Colonic mucosa (tissue), 4 donors: ENCODE results near the gene TMEM183A. TPM values are rescaled to one million over a fixed set of nuclear protein-coding genes. Genes with fewer than 3 reads are reported as not detected.
A peak's percentile ranks its signal among the peaks of the same experiment; 100 is the strongest.

ENCODE experiments used
- DNase-seq: peaks from one replicate; pipeline ENCODE4 v3.0.0-alpha.2; 2020
- H3K27ac ChIP-seq: fragments of 200-600 bp; one replicate; pipeline ENCODE4 v1.8.0; 2021
- H3K27me3 ChIP-seq: fragments of 200-600 bp; one replicate; pipeline ENCODE4 v1.8.0; 2021
- H3K36me3 ChIP-seq: fragments of 200-600 bp; one replicate; pipeline ENCODE4 v1.8.0; 2021
- H3K4me1 ChIP-seq: fragments of 200-600 bp; one replicate; pipeline ENCODE4 v1.8.0; 2021; ENCODE audit warnings: mild to moderate bottlenecking
- H3K4me3 ChIP-seq: fragments of 200-600 bp; one replicate; pipeline ENCODE4 v1.8.0; 2021
- H3K9ac ChIP-seq, 2 donors: one replicate each; pipeline ENCODE4 v1.7.0; 2013; ENCODE audit warnings: control low read depth in 2 of 2, low read depth in 2 of 2, low read length in 2 of 2
- H3K9me3 ChIP-seq: fragments of 200-600 bp; one replicate; pipeline ENCODE4 v1.8.0; 2021
- CTCF ChIP-seq: fragments of 200-600 bp; IDR thresholded peaks from one replicate; pipeline ENCODE4 v1.8.0; 2022; ENCODE audit warnings: antibody characterized with exemption, mild to moderate bottlenecking
- intact Hi-C: fragments of 100-400 bp; cut with DNase I; formaldehyde crosslinking; loops from one replicate; pipeline ENCODE4 v1.14.1; 2022
- total RNA-seq, 2 donors: library from RNA; stranded (reverse); fragmentation: NEBNext Ultra II Directional in 1 of 2; extraction: Animal tissue kit (Norgen Biotek cat#: 25700) in 1 of 2; gene quantifications; one replicate each; pipeline ENCODE4 v1.2.1, GENCODE V29; 2021
- donor health status: healthy.
- donor health status: DM: no; HTN: no; CAD: no.
- donor health status: DM: no; HTN: no; CAD: no.

Gene TMEM183A
- total RNA-seq, 2 donors from 2014 or later = 117 to 134 TPM

GRCh38 chr1:203025686-203026030, 18.5 kb downstream of the TMEM183A start:
- H3K9me3 ChIP-seq = no peaks in the 10 kb centered on the region
- peaks cover 6% of the 10 kb centered on the region for H3K36me3 ChIP-seq
- H3K9ac ChIP-seq = no peak overlapping the region
- no peak for TF ChIP-seq CTCF
- intact Hi-C loops = no loop called here
- DNase-seq = no peak
- no peak overlapping the region for H3K4me3 ChIP-seq
- peaks cover 12% of the 10 kb centered on the region for H3K27me3 ChIP-seq
- H3K27ac ChIP-seq = no peak overlapping the region
- peaks cover 6% of the 10 kb centered on the region for H3K4me1 ChIP-seq

GRCh38 chr1:203026031-203026665, 19.0 kb downstream of the TMEM183A start, which contains the start of gene PPFIA4:
TSS of gene PPFIA4 (plus strand) at chr1:203026491. CDS start at chr1:203039009, 12,518 bp downstream.
- H3K27me3 ChIP-seq = peaks cover 12% of the 10 kb centered on the region
- intact Hi-C loops = no loop called here
- peaks cover 6% of the 10 kb centered on the region for H3K4me1 ChIP-seq
- peak within 1 kb of the TSS; percentile 44 to 46 for H3K9ac ChIP-seq
- peak; percentile 85 for DNase-seq
- H3K9me3 ChIP-seq = no peaks in the 10 kb centered on the region
- no peak within 1 kb of the TSS for H3K27ac ChIP-seq
- TF ChIP-seq CTCF = no peak
- H3K4me3 ChIP-seq = peak within 1 kb of the TSS; percentile 68
- peaks cover 6% of the 10 kb centered on the region for H3K36me3 ChIP-seq

- Histone ChIP-seq H3K4me3 (peak overlapping the region; percentile 68), H3K9me3 (no peaks in the 10 kb centered on the region), H3K36me3 (peaks cover 2% of the 10 kb centered on the region), H3K4me1 (peaks cover 6% of the 10 kb centered on the region), H3K9ac (peak overlapping the region; percentile 44 to 46), H3K27me3 (peaks cover 12% of the 10 kb centered on the region), H3K27ac (no peak overlapping the region)
- peak; percentile 17 for DNase-seq
- intact Hi-C loops = no loop called here
- no peak for TF ChIP-seq CTCF
These were observed 19.8 kb downstream of the TMEM183A start for GRCh38 chr1:203026666-203027663.

- no peaks in the 10 kb centered on the region for H3K36me3 ChIP-seq
- no peak overlapping the region for H3K4me3 ChIP-seq
- peaks cover 12% of the 10 kb centered on the region for H3K27me3 ChIP-seq
- no peak overlapping the region for H3K27ac ChIP-seq
- H3K4me1 ChIP-seq = peaks cover 6% of the 10 kb centered on the region
- H3K9ac ChIP-seq = no peak overlapping the region
- H3K9me3 ChIP-seq = no peaks in the 10 kb centered on the region
- intact Hi-C loops = no loop called here
- TF ChIP-seq CTCF = no peak
- DNase-seq = peak; percentile 14
These were observed 21.1 kb downstream of the TMEM183A start for GRCh38 chr1:203028067-203028783.
